Neural cell (in vitro differentiated cells): ENCODE measurements around the gene LRRC37A. TPM values are rescaled to one million over a fixed set of nuclear protein-coding genes. Genes with fewer than 3 reads are reported as not detected.
"Not testable (repeated sequence)": the region's sequence is repeated elsewhere in the genome, so short reads cannot be mapped to it uniquely, and the experiment has no call there.

ENCODE experiments used
- H2AFZ ChIP-seq: fragments of 200-600, 300-800 bp; sonication (generic), shearing (Covaris generic); 2 replicates; pipeline ENCODE4 v1.6.0; 2014; ENCODE audit warnings: low read depth, mild to moderate bottlenecking, antibody characterized with exemption, low read length, moderate library complexity
- H3F3A ChIP-seq: fragments of 200-600 bp; shearing (Covaris generic); 2 replicates; pipeline ENCODE4 v1.6.1; 2016; ENCODE audit warnings: mild to moderate bottlenecking, moderate library complexity, mixed read lengths, antibody characterized with exemption, low read length; ENCODE audit not compliant: insufficient read depth, poor library complexity, severe bottlenecking
- H3K27ac ChIP-seq: fragments of 200-600, 300-800 bp; sonication (generic), shearing (Covaris generic); 2 replicates; pipeline ENCODE4 v1.5.1; 2014; ENCODE audit warnings: mild to moderate bottlenecking, low read length, moderate library complexity
- H3K27me3 ChIP-seq: fragments of 300-800, 200-600 bp; sonication (generic), shearing (Covaris generic); 2 replicates; pipeline ENCODE4 v1.6.0; 2014; ENCODE audit warnings: mild to moderate bottlenecking, low read depth, low read length, moderate library complexity; ENCODE audit not compliant: insufficient read depth
- H3K36me3 ChIP-seq: fragments of 300-800, 200-600 bp; sonication (generic), shearing (Covaris generic); 2 replicates; pipeline ENCODE4 v1.5.1; 2014; ENCODE audit warnings: mild to moderate bottlenecking, antibody characterized with exemption, low read length, moderate library complexity; ENCODE audit not compliant: insufficient read depth
- H3K4me2 ChIP-seq: fragments of 300-800, 200-600 bp; sonication (generic), shearing (Covaris generic); 2 replicates; pipeline ENCODE4 v1.6.0; 2014; ENCODE audit warnings: mild to moderate bottlenecking, low read length
- H3K4me3 ChIP-seq: fragments of 300-800, 200-600 bp; sonication (generic), shearing (Covaris generic); 2 replicates; pipeline ENCODE4 v1.5.1; 2014; ENCODE audit warnings: mild to moderate bottlenecking, low read length, moderate library complexity
- H3K79me2 ChIP-seq: fragments of 200-600 bp; shearing (Covaris generic); replicated peaks from 2 replicates; pipeline ENCODE4 v1.6.0; 2014; ENCODE audit warnings: mild to moderate bottlenecking, low read length, moderate library complexity; ENCODE audit not compliant: insufficient read depth
- H3K9ac ChIP-seq: fragments of 300-800, 200-600 bp; sonication (generic), shearing (Covaris generic); 2 replicates; pipeline ENCODE4 v1.6.1; 2016; ENCODE audit warnings: mild to moderate bottlenecking, low read length, mixed read lengths
- H3K9me2 ChIP-seq: fragments of 200-600 bp; shearing (Covaris generic); 2 replicates; pipeline ENCODE4 v1.6.1; 2016; ENCODE audit warnings: mild to moderate bottlenecking, low read length, mixed read lengths; ENCODE audit not compliant: insufficient read depth
- H3K9me3 ChIP-seq: fragments of 200-600, 300-800 bp; sonication (generic), shearing (Covaris generic); 2 replicates; pipeline ENCODE4 v1.6.1; 2016; ENCODE audit warnings: mild to moderate bottlenecking, mixed run types, low read length, moderate library complexity, mixed read lengths
- H4K20me1 ChIP-seq: fragments of 200-600 bp; shearing (Covaris generic); 2 replicates; pipeline ENCODE4 v1.6.1; 2016; ENCODE audit warnings: mild to moderate bottlenecking, mixed run types; ENCODE audit not compliant: insufficient read depth
- RAD21 ChIP-seq: fragments of 450-650 bp; conservative IDR thresholded peaks from 2 replicates; pipeline ENCODE4 v1.6.1; 2014; ENCODE audit warnings: antibody characterized with exemption, mild to moderate bottlenecking, moderate library complexity
- SMC3 ChIP-seq: fragments of 450-650 bp; conservative IDR thresholded peaks from 2 replicates; pipeline ENCODE4 v1.6.1; 2014; ENCODE audit warnings: antibody characterized with exemption, mild to moderate bottlenecking, moderate library complexity; ENCODE audit not compliant: poor library complexity
- polyA plus RNA-seq: library from polyadenylated mRNA; depleted of rRNA; stranded (reverse); fragments of >200 nt; gene quantifications from 2 replicates; pipeline ENCODE4 v1.2.3, GENCODE V29; 2014
- TF ChIP-seq, protein P1 (sequence below): fragments of 450-650 bp; IDR thresholded peaks from 2 replicates; pipeline ENCODE4 v1.5.1; 2014; ENCODE audit warnings: antibody characterized with exemption, mild to moderate bottlenecking, moderate library complexity; ENCODE audit not compliant: poor library complexity, severe bottlenecking

The LRRC37A gene
- polyA plus RNA-seq, 1 donor from 2014 or later, result 3.0 TPM

DNA sequence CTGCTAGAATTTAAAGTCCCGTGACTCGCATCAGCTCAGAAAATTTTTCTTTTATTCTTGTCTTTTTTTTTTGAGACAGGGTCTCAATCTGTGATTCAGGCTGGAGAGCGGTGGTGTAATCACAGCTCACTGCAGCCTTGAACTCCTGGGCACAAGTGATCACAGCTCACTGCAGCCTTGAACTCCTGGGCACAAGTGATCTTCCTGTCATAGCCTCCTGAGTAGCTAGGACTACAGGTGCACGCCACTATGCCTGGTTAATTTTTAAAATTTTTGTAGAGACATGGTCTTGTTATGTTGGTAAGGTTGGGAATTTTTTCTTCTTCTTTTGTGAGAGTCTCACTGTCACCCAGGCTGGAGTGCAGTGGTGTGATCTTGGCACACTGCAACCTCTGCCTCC is 13.6 kb upstream of the LRRC37A start:
- not testable (repeated sequence) for H3K9me3 ChIP-seq, H3K79me2 ChIP-seq, H2AFZ ChIP-seq, H3K9ac ChIP-seq, H3K36me3 ChIP-seq, H3K27me3 ChIP-seq, H3K27ac ChIP-seq, H3K9me2 ChIP-seq, H4K20me1 ChIP-seq, H3K4me2 ChIP-seq, H3F3A ChIP-seq, H3K4me3 ChIP-seq

- H3K36me3 ChIP-seq, H3K27me3 ChIP-seq, H3K9me3 ChIP-seq, H3K9ac ChIP-seq, H3K27ac ChIP-seq, H2AFZ ChIP-seq, H3K4me2 ChIP-seq, H3K79me2 ChIP-seq, H4K20me1 ChIP-seq, H3K9me2 ChIP-seq, H3K4me3 ChIP-seq, H3F3A ChIP-seq: not testable (repeated sequence)
Measured at GRCh38 chr17:46282635-46283034, 12.3 kb upstream of the LRRC37A start.

GRCh38 chr17:46284467-46284866 is 10.5 kb upstream of the LRRC37A start:
- not testable (repeated sequence) for H3F3A ChIP-seq, H3K27me3 ChIP-seq, H3K79me2 ChIP-seq, H3K27ac ChIP-seq, H4K20me1 ChIP-seq, H3K9me3 ChIP-seq, H3K9me2 ChIP-seq, H2AFZ ChIP-seq, H3K36me3 ChIP-seq, H3K4me3 ChIP-seq, H3K4me2 ChIP-seq, H3K9ac ChIP-seq

- not testable (repeated sequence) for H2AFZ ChIP-seq, H3K27ac ChIP-seq, H3K9me3 ChIP-seq, H3K9me2 ChIP-seq, H3K9ac ChIP-seq, H3K79me2 ChIP-seq, H3K4me2 ChIP-seq, H3K4me3 ChIP-seq, H3K27me3 ChIP-seq, H3K36me3 ChIP-seq, H3F3A ChIP-seq, H4K20me1 ChIP-seq
Measured at GRCh38 chr17:46285500-46285899, 9.4 kb upstream of the LRRC37A start.

DNA sequence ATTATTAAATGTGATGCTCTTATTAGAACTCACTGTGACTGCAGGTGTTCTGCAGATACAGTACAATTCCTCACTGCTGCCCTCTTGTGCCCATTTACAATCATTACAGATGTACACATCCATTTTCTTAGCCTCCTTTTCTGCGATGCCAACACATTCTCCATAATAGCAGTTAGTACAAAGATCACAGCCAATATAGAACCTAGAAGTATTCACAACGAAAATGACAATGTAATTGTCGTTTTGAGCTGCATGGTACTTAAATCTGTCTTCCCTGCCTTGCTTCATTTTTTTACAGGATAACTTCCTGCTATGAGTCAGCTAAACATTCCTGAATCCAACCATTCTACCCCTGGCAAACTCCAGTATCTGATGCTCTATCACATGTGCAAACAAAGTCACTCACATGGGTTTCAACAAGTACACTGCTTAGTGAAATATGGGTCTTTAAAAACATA is 8.1 kb upstream of the LRRC37A start:
- H3K27me3 ChIP-seq, H3K4me3 ChIP-seq, H3K9me2 ChIP-seq, H3K36me3 ChIP-seq, H3K9ac ChIP-seq, H4K20me1 ChIP-seq, H3K9me3 ChIP-seq, H3K79me2 ChIP-seq, H3F3A ChIP-seq, H3K4me2 ChIP-seq: not testable (repeated sequence)
- peak overlapping the region; percentile 17 for H3K27ac ChIP-seq
- peak overlapping the region; percentile 1 for H2AFZ ChIP-seq
- TF ChIP-seq SMC3 (peak; percentile 90), RAD21 (peak; percentile 79)
- TF ChIP-seq, protein P1, sequence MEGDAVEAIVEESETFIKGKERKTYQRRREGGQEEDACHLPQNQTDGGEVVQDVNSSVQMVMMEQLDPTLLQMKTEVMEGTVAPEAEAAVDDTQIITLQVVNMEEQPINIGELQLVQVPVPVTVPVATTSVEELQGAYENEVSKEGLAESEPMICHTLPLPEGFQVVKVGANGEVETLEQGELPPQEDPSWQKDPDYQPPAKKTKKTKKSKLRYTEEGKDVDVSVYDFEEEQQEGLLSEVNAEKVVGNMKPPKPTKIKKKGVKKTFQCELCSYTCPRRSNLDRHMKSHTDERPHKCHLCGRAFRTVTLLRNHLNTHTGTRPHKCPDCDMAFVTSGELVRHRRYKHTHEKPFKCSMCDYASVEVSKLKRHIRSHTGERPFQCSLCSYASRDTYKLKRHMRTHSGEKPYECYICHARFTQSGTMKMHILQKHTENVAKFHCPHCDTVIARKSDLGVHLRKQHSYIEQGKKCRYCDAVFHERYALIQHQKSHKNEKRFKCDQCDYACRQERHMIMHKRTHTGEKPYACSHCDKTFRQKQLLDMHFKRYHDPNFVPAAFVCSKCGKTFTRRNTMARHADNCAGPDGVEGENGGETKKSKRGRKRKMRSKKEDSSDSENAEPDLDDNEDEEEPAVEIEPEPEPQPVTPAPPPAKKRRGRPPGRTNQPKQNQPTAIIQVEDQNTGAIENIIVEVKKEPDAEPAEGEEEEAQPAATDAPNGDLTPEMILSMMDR, result peak; percentile 93

- H3K4me3 ChIP-seq, H4K20me1 ChIP-seq, H3K79me2 ChIP-seq, H3K36me3 ChIP-seq, H3F3A ChIP-seq, H3K9me3 ChIP-seq, H3K4me2 ChIP-seq, H3K9ac ChIP-seq, H3K27ac ChIP-seq, H3K9me2 ChIP-seq, H3K27me3 ChIP-seq, H2AFZ ChIP-seq: not testable (repeated sequence)
Measured at GRCh38 chr17:46287587-46287986, 7.3 kb upstream of the LRRC37A start.

GRCh38 chr17:46290906-46291546 is 3.9 kb upstream of the LRRC37A start:
- H3K4me2 ChIP-seq, H3K27ac ChIP-seq, H3K27me3 ChIP-seq, H3K4me3 ChIP-seq, H4K20me1 ChIP-seq, H3K36me3 ChIP-seq, H2AFZ ChIP-seq, H3K9me3 ChIP-seq, H3K79me2 ChIP-seq, H3K9me2 ChIP-seq, H3F3A ChIP-seq, H3K9ac ChIP-seq: not testable (repeated sequence)
